B cell (primary cell): ENCODE results near the gene TMEM255B.

Source experiments
- EZH2 ChIP-seq: IDR thresholded peaks from 2 replicates; pipeline ENCODE4 v1.6.1; 2012; ENCODE audit warnings: borderline replicate concordance, low read depth, mild to moderate bottlenecking, moderate library complexity, low read length; ENCODE audit not compliant: insufficient read depth, poor library complexity, severe bottlenecking
- TF ChIP-seq, protein P1 (sequence below): fragments of 200-600 bp; IDR thresholded peaks from one replicate; pipeline ENCODE4 v1.8.0; 2022; ENCODE audit warnings: antibody characterized with exemption, mild to moderate bottlenecking

DNA sequence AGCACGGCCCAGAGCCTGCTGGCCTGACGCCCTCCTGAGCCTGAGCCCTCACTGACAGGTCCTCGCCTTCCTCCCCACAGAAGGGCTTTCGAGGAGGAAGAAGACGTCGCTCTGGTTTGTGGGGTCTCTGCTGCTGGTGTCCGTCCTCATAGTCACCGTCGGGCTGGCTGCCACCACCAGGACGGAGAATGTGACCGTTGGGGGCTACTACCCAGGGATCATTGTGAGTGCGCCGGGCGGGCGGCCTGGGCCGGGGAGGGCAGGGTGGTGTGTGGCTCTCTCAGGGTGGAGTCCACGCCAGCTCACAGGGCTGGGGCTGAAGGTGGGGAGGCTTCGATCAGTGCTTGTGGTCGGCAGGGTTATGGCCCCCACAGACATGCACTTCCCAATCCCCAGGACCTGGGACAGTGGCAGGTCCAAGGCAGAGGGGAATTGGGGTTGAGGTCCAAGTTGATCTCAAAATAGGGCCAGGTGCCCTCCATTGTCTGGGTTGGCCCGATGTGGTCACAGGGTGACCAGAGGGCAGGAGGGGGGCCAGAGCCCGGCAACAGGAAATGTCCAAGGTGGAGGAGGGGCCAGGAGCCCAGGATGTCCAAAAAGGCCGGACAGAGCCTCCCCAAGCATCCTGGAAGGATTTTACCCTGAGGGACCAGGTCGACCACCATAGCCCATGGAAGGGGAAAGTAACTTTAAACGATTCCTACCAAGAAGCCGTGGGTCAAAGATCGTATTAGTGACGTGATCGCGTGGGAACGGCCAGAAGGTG lies 7.2 kb downstream of the TMEM255B start:
- TF ChIP-seq, protein P1, sequence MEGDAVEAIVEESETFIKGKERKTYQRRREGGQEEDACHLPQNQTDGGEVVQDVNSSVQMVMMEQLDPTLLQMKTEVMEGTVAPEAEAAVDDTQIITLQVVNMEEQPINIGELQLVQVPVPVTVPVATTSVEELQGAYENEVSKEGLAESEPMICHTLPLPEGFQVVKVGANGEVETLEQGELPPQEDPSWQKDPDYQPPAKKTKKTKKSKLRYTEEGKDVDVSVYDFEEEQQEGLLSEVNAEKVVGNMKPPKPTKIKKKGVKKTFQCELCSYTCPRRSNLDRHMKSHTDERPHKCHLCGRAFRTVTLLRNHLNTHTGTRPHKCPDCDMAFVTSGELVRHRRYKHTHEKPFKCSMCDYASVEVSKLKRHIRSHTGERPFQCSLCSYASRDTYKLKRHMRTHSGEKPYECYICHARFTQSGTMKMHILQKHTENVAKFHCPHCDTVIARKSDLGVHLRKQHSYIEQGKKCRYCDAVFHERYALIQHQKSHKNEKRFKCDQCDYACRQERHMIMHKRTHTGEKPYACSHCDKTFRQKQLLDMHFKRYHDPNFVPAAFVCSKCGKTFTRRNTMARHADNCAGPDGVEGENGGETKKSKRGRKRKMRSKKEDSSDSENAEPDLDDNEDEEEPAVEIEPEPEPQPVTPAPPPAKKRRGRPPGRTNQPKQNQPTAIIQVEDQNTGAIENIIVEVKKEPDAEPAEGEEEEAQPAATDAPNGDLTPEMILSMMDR, result no peak
- TF ChIP-seq EZH2, result no peak
